ENCODE data around the gene CFAP61. TPM values are rescaled to one million over a fixed set of nuclear protein-coding genes. Genes with fewer than 3 reads are reported as not detected.

CFAP61 gene
- polyA plus RNA-seq, 1 of the 3 experiments (the other 2 are of a cell fraction) = 0.26 TPM

GRCh38 chr20:20205141-20205861, 153.0 kb downstream of the CFAP61 start:
- no peaks in the 10 kb centered on the region for H3K36me3 ChIP-seq (replicated peaks in 1 of 2; ENCODE audit: control insufficient read depth in 1 of 2, insufficient read depth in 2 of 2, low read length in 1 of 2)
- H3F3A ChIP-seq (replicated peaks; ENCODE audit: insufficient read depth) = no peaks in the 10 kb centered on the region
- ChIA-PET POLR2A (no interaction called here), CTCF (interaction anchor here (0.7 to 1.1 kb wide), 2 partner anchors 33 to 75 kb away, joined by 3 read pairs; no protein-coding TSS in a partner anchor)
- H3K9me3 ChIP-seq = no peaks in the 10 kb centered on the region
- 4% methylated on average over 2 of the region's 2 CpGs for WGBS (ENCODE audit: low lambda C conversion rate)
- H4K20me1 ChIP-seq (ENCODE audit: insufficient read depth) = no peaks in the 10 kb centered on the region
- no peak overlapping the region for H2AFZ ChIP-seq (ENCODE audit: low read depth)
- TF ChIP-seq NFIC (IDR thresholded peaks at IDR 0.05; ENCODE audit: borderline replicate concordance) (no peak), SMC3 (IDR thresholded peaks at IDR 0.05; ENCODE audit: low read depth, low read length) (no peak), SIN3A (IDR thresholded peaks at IDR 0.05; ENCODE audit: borderline replicate concordance, low read depth, low read length) (no peak), YY1 (IDR thresholded peaks at IDR 0.05; ENCODE audit: low read depth) (no peak), FOXM1 (IDR thresholded peaks at IDR 0.05; ENCODE audit: low read depth) (no peak), NRF1 (IDR thresholded peaks at IDR 0.05; ENCODE audit: low read depth, low read length) (no peak), TCF12 (IDR thresholded peaks at IDR 0.05) (no peak), TAF1 (IDR thresholded peaks at IDR 0.05; ENCODE audit: borderline replicate concordance, low read depth, low read length) (no peak), CTCF (IDR thresholded peaks at IDR 0.05) (no peak), RCOR1 (IDR thresholded peaks at IDR 0.05; ENCODE audit: low read length) (no peak), JUND (IDR thresholded peaks at IDR 0.05) (no peak), PBX3 (IDR thresholded peaks at IDR 0.05) (no peak), RXRA (IDR thresholded peaks at IDR 0.05; ENCODE audit: borderline replicate concordance, low read depth) (no peak), RFX5 (IDR thresholded peaks at IDR 0.05; ENCODE audit: low read length) (no peak)
- TF ChIP-seq, protein P1, sequence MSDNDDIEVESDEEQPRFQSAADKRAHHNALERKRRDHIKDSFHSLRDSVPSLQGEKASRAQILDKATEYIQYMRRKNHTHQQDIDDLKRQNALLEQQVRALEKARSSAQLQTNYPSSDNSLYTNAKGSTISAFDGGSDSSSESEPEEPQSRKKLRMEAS (IDR thresholded peaks at IDR 0.05; ENCODE audit: low read depth) = no peak
- TF ChIP-seq, protein P2, sequence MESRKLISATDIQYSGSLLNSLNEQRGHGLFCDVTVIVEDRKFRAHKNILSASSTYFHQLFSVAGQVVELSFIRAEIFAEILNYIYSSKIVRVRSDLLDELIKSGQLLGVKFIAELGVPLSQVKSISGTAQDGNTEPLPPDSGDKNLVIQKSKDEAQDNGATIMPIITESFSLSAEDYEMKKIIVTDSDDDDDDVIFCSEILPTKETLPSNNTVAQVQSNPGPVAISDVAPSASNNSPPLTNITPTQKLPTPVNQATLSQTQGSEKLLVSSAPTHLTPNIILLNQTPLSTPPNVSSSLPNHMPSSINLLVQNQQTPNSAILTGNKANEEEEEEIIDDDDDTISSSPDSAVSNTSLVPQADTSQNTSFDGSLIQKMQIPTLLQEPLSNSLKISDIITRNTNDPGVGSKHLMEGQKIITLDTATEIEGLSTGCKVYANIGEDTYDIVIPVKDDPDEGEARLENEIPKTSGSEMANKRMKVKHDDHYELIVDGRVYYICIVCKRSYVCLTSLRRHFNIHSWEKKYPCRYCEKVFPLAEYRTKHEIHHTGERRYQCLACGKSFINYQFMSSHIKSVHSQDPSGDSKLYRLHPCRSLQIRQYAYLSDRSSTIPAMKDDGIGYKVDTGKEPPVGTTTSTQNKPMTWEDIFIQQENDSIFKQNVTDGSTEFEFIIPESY (IDR thresholded peaks at IDR 0.05; ENCODE audit: borderline replicate concordance, low read depth) = no peak
- H3K9me2 ChIP-seq = no peaks in the 10 kb centered on the region
- peaks cover 0 to 16% of the 10 kb centered on the region in 2 experiments; a peak in 2 of 4 replicates for H3K4me1 ChIP-seq (ENCODE audit: control insufficient read depth in 1 of 2, insufficient read depth in 2 of 2, low read depth in 1 of 2, low read length in 1 of 2)
- H3K27ac ChIP-seq (ENCODE audit: low read depth in 2 of 2, low read length in 1 of 2) = no peak overlapping the region
- H3K4me2 ChIP-seq = no peak overlapping the region
- no peak for DNase-seq
- no peak overlapping the region for H3K9ac ChIP-seq
- H3K27me3 ChIP-seq (ENCODE audit: insufficient read depth) = no peaks in the 10 kb centered on the region; the same call in 1 of the 2 replicates
- no peaks in the 10 kb centered on the region for H3K79me2 ChIP-seq (ENCODE audit: insufficient read depth)
- no peak overlapping the region for H3K4me3 ChIP-seq (ENCODE audit: low read depth in 2 of 2, low read length in 1 of 2)
